Neutrophil (primary cell): Measurements from ENCODE around the gene PGBD1.

ENCODE experiments used
- H3K27ac ChIP-seq: fragments of 200-600 bp; sonication (generic); 2 replicates; pipeline ENCODE4 v1.5.1; 2016; ENCODE audit warnings: mild to moderate bottlenecking, moderate library complexity
- H3K27me3 ChIP-seq: fragments of 200-600 bp; sonication (generic); 2 replicates; pipeline ENCODE4 v1.6.0; 2016; ENCODE audit warnings: mild to moderate bottlenecking
- H3K36me3 ChIP-seq: fragments of 200-600 bp; sonication (generic); 2 replicates; pipeline ENCODE4 v1.5.1; 2017
- H3K4me1 ChIP-seq, 2 experiments: fragments of 200-600 bp in 1 of 2; sonication (generic) in 1 of 2; 1 replicate in 1 of 2; 2 replicates in 1 of 2; pipeline versions ENCODE4 v1.5.1 to v1.6.1; 2013 to 2016; ENCODE audit warnings: low read depth in 1 of 2, low read length in 1 of 2, mild to moderate bottlenecking in 1 of 2, moderate library complexity in 1 of 2; ENCODE audit not compliant: control insufficient read depth in 1 of 2, insufficient read depth in 1 of 2
- H3K4me3 ChIP-seq, 2 experiments: fragments of 200-600 bp in 1 of 2; sonication (generic) in 1 of 2; 1 replicate in 1 of 2; 2 replicates in 1 of 2; pipeline ENCODE4 v1.5.1; 2013 to 2016; ENCODE audit warnings: low read depth in 1 of 2, low read length in 1 of 2, mild to moderate bottlenecking in 1 of 2, moderate library complexity in 1 of 2
- H3K9me3 ChIP-seq: fragments of 200-600 bp; sonication (generic); 2 replicates; pipeline ENCODE4 v1.5.1; 2016
- CTCF ChIP-seq: fragments of 200-600 bp; sonication (generic); IDR thresholded peaks from 2 replicates; pipeline ENCODE4 v1.5.1; 2016; ENCODE audit warnings: antibody characterized with exemption

PGBD1 gene

GRCh38 chr6:28252009-28252975 is 29.1 kb upstream of the PGBD1 start, which contains the start of gene ZKSCAN4:
Gene ZKSCAN4 (minus strand): TSS chr6:28252269. CDS start chr6:28251980, 289 bp downstream.
- TF ChIP-seq CTCF = no peak
- Histone ChIP-seq H3K36me3 (peaks cover 11% of the 10 kb centered on the region), H3K27ac (peak within 1 kb of the TSS; percentile 83)

GRCh38 chr6:28254121-28254519 is 27.3 kb upstream of the PGBD1 start:
- TF ChIP-seq CTCF = no peak
- peaks cover 25 to 32% of the 10 kb centered on the region in 2 experiments for H3K4me1 ChIP-seq
- no peaks in the 10 kb centered on the region for H3K9me3 ChIP-seq
- H3K27me3 ChIP-seq = no peaks in the 10 kb centered on the region
- peak overlapping the region; percentile 83 for H3K27ac ChIP-seq
- H3K4me3 ChIP-seq = peak overlapping the region; percentile 24 to 78
- no peaks in the 10 kb centered on the region for H3K36me3 ChIP-seq

More at GRCh38 chr6:28252009-28252975, 29.1 kb upstream of the PGBD1 start, which contains the start of gene ZKSCAN4:
- peak within 1 kb of the TSS; percentile 78 to 96 for H3K4me3 ChIP-seq
- peaks cover 25 to 30% of the 10 kb centered on the region in 2 experiments for H3K4me1 ChIP-seq
- no peaks in the 10 kb centered on the region for H3K27me3 ChIP-seq
- H3K9me3 ChIP-seq = no peaks in the 10 kb centered on the region

- Histone ChIP-seq H3K4me1 (peaks cover 24 to 33% of the 10 kb centered on the region in 2 experiments), H3K36me3 (no peaks in the 10 kb centered on the region), H3K9me3 (no peaks in the 10 kb centered on the region), H3K27ac (no peak overlapping the region), H3K4me3 (no peak overlapping the region), H3K27me3 (peaks cover 13% of the 10 kb centered on the region)
- TF ChIP-seq CTCF = no peak
Observed at GRCh38 chr6:28257042-28257441, 24.3 kb upstream of the PGBD1 start.

- Histone ChIP-seq H3K9me3 (no peaks in the 10 kb centered on the region), H3K36me3 (no peaks in the 10 kb centered on the region), H3K4me1 (peaks cover 3 to 13% of the 10 kb centered on the region in 2 experiments), H3K4me3 (peak within 1 kb of the TSS; percentile 53 to 54), H3K27me3 (peaks cover 34% of the 10 kb centered on the region), H3K27ac (peak within 1 kb of the TSS; percentile 58)
- TF ChIP-seq CTCF = no peak
Observed at GRCh38 chr6:28258877-28259777, 22.2 kb upstream of the PGBD1 start, which contains the start of gene NKAPL. Gene NKAPL (plus strand): TSS chr6:28259297. CDS start chr6:28259372, 75 bp downstream.

GRCh38 chr6:28263922-28264321 is 17.4 kb upstream of the PGBD1 start:
- H3K36me3 ChIP-seq = no peaks in the 10 kb centered on the region
- no peak overlapping the region for H3K4me3 ChIP-seq
- no peak overlapping the region for H3K27ac ChIP-seq
- H3K4me1 ChIP-seq = peaks cover 9 to 21% of the 10 kb centered on the region in 2 experiments
- H3K27me3 ChIP-seq = peaks cover 44% of the 10 kb centered on the region
- no peak for TF ChIP-seq CTCF
- H3K9me3 ChIP-seq = no peaks in the 10 kb centered on the region
